Prostate gland (tissue), 2 donors: Measurements from ENCODE around the gene SLC39A11.

Experiments used
- CTCF ChIP-seq, 4 experiments: fragments of 200-600 bp in 2 of 4; fragments of 450-650 bp in 2 of 4; sonication (generic) in 2 of 4; IDR thresholded peaks; 1 replicate in 3 of 4; 2 replicates in 1 of 4; pipeline ENCODE4 v1.5.1; 2016 to 2019; ENCODE audit warnings: antibody characterized with exemption in 4 of 4, mild to moderate bottlenecking in 2 of 4, moderate library complexity in 2 of 4
- POLR2AphosphoS5 ChIP-seq: sonication (generic); formaldehyde crosslinking; IDR thresholded peaks from one replicate; pipeline ENCODE4 v1.6.1; 2017; ENCODE audit warnings: antibody characterized with exemption

- no peak for TF ChIP-seq POLR2AphosphoS5
- TF ChIP-seq CTCF (IDR thresholded peaks at IDR 0.05): no peak
These were observed 23.2 kb downstream of the SLC39A11 start for GRCh38 chr17:73069164-73069770.
